ENCODE results near the gene ZFPL1. TPM values are rescaled to one million over a fixed set of nuclear protein-coding genes. Genes with fewer than 3 reads are reported as not detected.

Gene ZFPL1
- total and polyA plus RNA-seq, 9 of the 15 experiments (the other 6 are each of a cell fraction or from before 2014, with no cell fraction given): 3.7 to 37.5 (median 22.7) TPM

- no peak for TF ChIP-seq ZFP30 (CRISPR knock-in tag; IDR thresholded peaks at IDR 0.05; ENCODE audit: borderline replicate concordance)
- TF ChIP-seq TAF1 (IDR thresholded peaks at IDR 0.05; ENCODE audit: control insufficient read depth, extremely low read depth, insufficient read depth, low read length, severe bottlenecking): peak; percentile 80
- peak; percentile 97 for TF ChIP-seq C11orf30 (IDR thresholded peaks at IDR 0.05; ENCODE audit: low read depth)
- TF ChIP-seq USF1 (CRISPR knock-in tag; IDR thresholded peaks at IDR 0.05): peak; percentile 36; the same call in 1 of the 2 replicates
- TF ChIP-seq ARID3B (CRISPR knock-in tag; IDR thresholded peaks at IDR 0.05; ENCODE audit: borderline replicate concordance): no peak
- 0 out of 2 replicates have a peak, but pooled peaks have one; percentile 51 for TF ChIP-seq KLF6 (CRISPR knock-in tag; IDR thresholded peaks at IDR 0.05; ENCODE audit: borderline replicate concordance)
- TF ChIP-seq AFF4 (CRISPR knock-in tag; IDR thresholded peaks at IDR 0.05): peak; percentile 70
- peak; percentile 80; the same call in 1 of the 2 replicates for TF ChIP-seq CBX1 (IDR thresholded peaks at IDR 0.05; ENCODE audit: low read depth)
- no peak for TF ChIP-seq RUNX1 (IDR thresholded peaks at IDR 0.05; ENCODE audit: low read depth)
- TF ChIP-seq NKRF (IDR thresholded peaks at IDR 0.05; ENCODE audit: borderline replicate concordance): peak; percentile 96
- peak; percentile 93 for TF ChIP-seq NBN (IDR thresholded peaks at IDR 0.05; ENCODE audit: low read depth)
- TF ChIP-seq ZMIZ1 (IDR thresholded peaks at IDR 0.05; ENCODE audit: low read depth in 2 of 2, low read length in 2 of 2): peak in 1 of 2 experiments; percentile 44; a peak in 1 of 4 replicates
These were observed at the start of gene ZFPL1, which contains the start of gene CDCA5 (continued) for GRCh38 chr11:65083834-65084597.

Data from K562 (cell line).